CD4-positive, alpha-beta memory T cell (primary cell): ENCODE results near the gene PPM1A. TPM values are rescaled to one million over a fixed set of nuclear protein-coding genes. Genes with fewer than 3 reads are reported as not detected.

Experiments
- CTCF ChIA-PET: fragments of 350-600 bp; sonication (Branson Sonifier 250); formaldehyde crosslinking; loops from one replicate; lab custom pipeline; 2021; ENCODE audit warnings: inconsistent platforms; ENCODE audit not compliant: partially characterized antibody; lab: Charles Lee
- POLR2A ChIA-PET: fragments of 350-600 bp; sonication (Branson Sonifier 250); formaldehyde crosslinking; loops from one replicate; lab custom pipeline; 2021; ENCODE audit not compliant: partially characterized antibody; lab: Charles Lee
- DNase-seq, 5 donors: peaks; one replicate each; pipeline versions ENCODE4 v3.0.0 to v3.0.0-alpha.2; 2020 to 2022; ENCODE audit warnings: mixed read lengths in 1 of 5
- H3K27ac ChIP-seq: one replicate; pipeline ENCODE4 v1.7.0; 2013; ENCODE audit warnings: low read depth, low read length
- H3K27me3 ChIP-seq: 2 replicates; pipeline ENCODE4 v1.7.0; 2013; ENCODE audit warnings: mild to moderate bottlenecking, low read length, moderate library complexity; ENCODE audit not compliant: insufficient read depth
- H3K36me3 ChIP-seq: 2 replicates; pipeline ENCODE4 v1.7.0; 2013; ENCODE audit warnings: mild to moderate bottlenecking, low read length, moderate library complexity; ENCODE audit not compliant: insufficient read depth
- H3K4me1 ChIP-seq: 2 replicates; pipeline ENCODE4 v1.7.0; 2013; ENCODE audit warnings: mild to moderate bottlenecking, low read length, moderate library complexity; ENCODE audit not compliant: insufficient read depth
- H3K4me3 ChIP-seq, 2 donors: one replicate each; pipeline ENCODE4 v1.7.0; 2013; ENCODE audit warnings: low read length in 2 of 2, mild to moderate bottlenecking in 1 of 2
- H3K9me3 ChIP-seq, 2 donors: one replicate each; pipeline ENCODE4 v1.7.0; 2013; ENCODE audit warnings: low read length in 2 of 2, control low read depth in 1 of 2; ENCODE audit not compliant: control insufficient read depth in 1 of 2
- H3K27ac Mint-ChIP-seq, 7 donors: one replicate each; pipeline ENCODE4 v1.8.0; 2020 to 2021; ENCODE audit warnings: mixed read lengths in 7 of 7, mild to moderate bottlenecking in 6 of 7, inconsistent platforms in 3 of 7, moderate library complexity in 3 of 7
- H3K27me3 Mint-ChIP-seq, 2 donors: one replicate each; pipeline ENCODE4 v1.8.0; 2020 to 2021; ENCODE audit warnings: mixed read lengths in 2 of 2
- H3K36me3 Mint-ChIP-seq, 2 donors: one replicate each; pipeline ENCODE4 v1.8.0; 2020 to 2021; ENCODE audit warnings: mixed read lengths in 2 of 2, inconsistent platforms in 1 of 2, mild to moderate bottlenecking in 1 of 2
- H3K4me1 Mint-ChIP-seq, 4 donors: one replicate each; pipeline ENCODE4 v1.8.0; 2020 to 2021; ENCODE audit warnings: mixed read lengths in 4 of 4, mild to moderate bottlenecking in 1 of 4
- H3K4me3 Mint-ChIP-seq, 8 donors: one replicate each; pipeline ENCODE4 v1.8.0; 2020 to 2021; ENCODE audit warnings: mixed read lengths in 8 of 8, mild to moderate bottlenecking in 7 of 8, moderate library complexity in 6 of 8, inconsistent platforms in 3 of 8
- H3K9me3 Mint-ChIP-seq, 8 donors: one replicate each; pipeline ENCODE4 v1.8.0; 2020 to 2021; ENCODE audit warnings: mixed read lengths in 8 of 8, mild to moderate bottlenecking in 5 of 8, inconsistent platforms in 3 of 8, moderate library complexity in 1 of 8
- intact Hi-C: fragments of 100-400 bp; cut with micrococcal nuclease; formaldehyde crosslinking; loops from one replicate; pipeline ENCODE4 v1.15.1; 2023
- polyA plus RNA-seq, 2 donors: library from polyadenylated mRNA; unstranded; fragments of 300-500 nt; fragmentation: Illumina TruSeq; gene quantifications; one replicate each; pipeline ENCODE4 v1.2.3, GENCODE V29; 2021
- total RNA-seq, 2 experiments: library from RNA; stranded (reverse); gene quantifications; one replicate each; pipeline ENCODE4 v1.2.3, GENCODE V29; 2021

The PPM1A gene
- total and polyA plus RNA-seq, 4 experiments from 2014 or later: 14.8 to 48.5 (median 33.6) TPM

GRCh38 chr14:60249321-60250256, 568 bp downstream of the PPM1A start:
- H3K27ac Mint-ChIP-seq: peak overlapping the region; percentile 73 to 100 (median 99)
- peak overlapping the region; percentile 64 for H3K27ac ChIP-seq
- peaks cover 0 to 16% of the 10 kb centered on the region in 2 donors for H3K36me3 Mint-ChIP-seq
- peak in 4 of 5 donors; percentile 25 to 76 (median 54) for DNase-seq
- H3K4me1 Mint-ChIP-seq: peaks cover 37 to 63% (median 48%) of the 10 kb centered on the region in 4 donors
- H3K4me3 Mint-ChIP-seq: peak overlapping the region; percentile 87 to 97 (median 92)
- H3K4me1 ChIP-seq: peaks cover 62% of the 10 kb centered on the region
- peak overlapping the region; percentile 37 to 59 for H3K4me3 ChIP-seq
- H3K27me3 Mint-ChIP-seq: peaks cover 0 to 1% of the 10 kb centered on the region in 2 donors
- intact Hi-C loops: loop anchor here (1.0 to 5.0 kb wide), 10 partner anchors 17 to 1823 kb away; partner anchors contain the start of genes JKAMP, KIAA0586, L3HYPDH and SLC38A6
- POLR2A ChIA-PET: interaction anchor here (0.7 to 3.1 kb wide), 32 partner anchors 7 to 1951 kb away, joined by 3 to 101 read pairs (median 7); partner anchors contain the start of genes ARID4A, DAAM1, DHRS7 and HIF1A
- no peaks in the 10 kb centered on the region for H3K36me3 ChIP-seq
- H3K27me3 ChIP-seq: no peaks in the 10 kb centered on the region
- no peaks in the 10 kb centered on the region for H3K9me3 ChIP-seq
- CTCF ChIA-PET: interaction anchor here (0.7 to 2.4 kb wide), 14 partner anchors 11 to 190 kb away, joined by 3 to 18 read pairs (median 3); partner anchors contain the start of gene DHRS7
- H3K9me3 Mint-ChIP-seq: peaks cover 0 to 7% (median 0%) of the 10 kb centered on the region in 8 donors

- intact Hi-C loops: loop anchor here (1.0 to 5.0 kb wide), 3 partner anchors 16 to 81 kb away; no protein-coding TSS in a partner anchor
- H3K27me3 Mint-ChIP-seq: peaks cover 0 to 1% of the 10 kb centered on the region in 2 donors
- no peaks in the 10 kb centered on the region for H3K9me3 ChIP-seq
- no peaks in the 10 kb centered on the region for H3K27me3 ChIP-seq
- ChIA-PET POLR2A (interaction anchor here (1.0 to 1.3 kb wide), 3 partner anchors 16 to 158 kb away, joined by 3 to 5 read pairs (median 3); partner anchors contain the start of gene DHRS7), CTCF (interaction anchor here (0.7 to 1.1 kb wide), 3 partner anchors 10 to 82 kb away, joined by 3 read pairs; no protein-coding TSS in a partner anchor)
- peak in 3 of 5 donors; percentile 8 to 36 (median 26) for DNase-seq
- H3K36me3 ChIP-seq: no peaks in the 10 kb centered on the region
- peak overlapping the region; percentile 81 to 92 (median 88) for H3K4me3 Mint-ChIP-seq
- H3K4me1 ChIP-seq: peaks cover 67% of the 10 kb centered on the region
- peak overlapping the region; percentile 37 to 59 for H3K4me3 ChIP-seq
- peak overlapping the region; percentile 64 for H3K27ac ChIP-seq
- H3K9me3 Mint-ChIP-seq: peaks cover 0 to 7% (median 0%) of the 10 kb centered on the region in 8 donors
- peak overlapping the region; percentile 73 to 93 (median 83) for H3K27ac Mint-ChIP-seq
- peaks cover 40 to 69% (median 53%) of the 10 kb centered on the region in 4 donors for H3K4me1 Mint-ChIP-seq
- H3K36me3 Mint-ChIP-seq: peaks cover 0 to 16% of the 10 kb centered on the region in 2 donors
Observed at GRCh38 chr14:60250257-60251035, 1.4 kb downstream of the PPM1A start.

GRCh38 chr14:60251877-60252276, 2.9 kb downstream of the PPM1A start:
- Histone ChIP-seq H3K4me1 (peaks cover 70% of the 10 kb centered on the region), H3K27ac (no peak overlapping the region), H3K9me3 (no peaks in the 10 kb centered on the region), H3K4me3 (no peak overlapping the region), H3K36me3 (no peaks in the 10 kb centered on the region), H3K27me3 (no peaks in the 10 kb centered on the region)
- Mint-ChIP-seq H3K4me1 (peaks cover 49 to 79% (median 64%) of the 10 kb centered on the region in 4 donors), H3K4me3 (peak overlapping the region; percentile 13 to 92 (median 88)), H3K27me3 (peaks cover 0 to 1% of the 10 kb centered on the region in 2 donors), H3K27ac (peak overlapping the region in 6 of 7 donors; percentile 7 to 77 (median 52)), H3K36me3 (peaks cover 0 to 17% of the 10 kb centered on the region in 2 donors), H3K9me3 (peaks cover 0 to 7% (median 0%) of the 10 kb centered on the region in 8 donors)
- ChIA-PET CTCF (interaction anchor here (0.6 to 0.9 kb wide), 2 partner anchors 15 to 98 kb away, joined by 3 read pairs; no protein-coding TSS in a partner anchor), POLR2A (interaction anchor here (0.6 to 0.7 kb wide), 2 partner anchors 14 to 313 kb away, joined by 3 read pairs; no protein-coding TSS in a partner anchor)
- intact Hi-C loops: loop anchor here (5.0 kb wide), 1 partner anchor 35 kb away; no protein-coding TSS in a partner anchor
- DNase-seq: no peak

GRCh38 chr14:60252630-60253029, 3.6 kb downstream of the PPM1A start:
- H3K4me1 Mint-ChIP-seq: peaks cover 47 to 75% (median 59%) of the 10 kb centered on the region in 4 donors
- H3K4me3 Mint-ChIP-seq: peak overlapping the region in 1 of 8 donors; percentile 3
- Histone ChIP-seq H3K27me3 (no peaks in the 10 kb centered on the region), H3K27ac (no peak overlapping the region), H3K9me3 (no peaks in the 10 kb centered on the region), H3K36me3 (no peaks in the 10 kb centered on the region), H3K4me1 (peaks cover 62% of the 10 kb centered on the region), H3K4me3 (no peak overlapping the region)
- POLR2A ChIA-PET: no interaction called here
- CTCF ChIA-PET: interaction anchor here (0.9 to 1.6 kb wide), 2 partner anchors 13 to 14 kb away, joined by 3 to 11 read pairs; no protein-coding TSS in a partner anchor
- H3K36me3 Mint-ChIP-seq: peaks cover 0 to 17% of the 10 kb centered on the region in 2 donors
- no peak overlapping the region for H3K27ac Mint-ChIP-seq
- H3K9me3 Mint-ChIP-seq: peaks cover 0 to 7% (median 0%) of the 10 kb centered on the region in 8 donors
- no peak for DNase-seq
- H3K27me3 Mint-ChIP-seq: peaks cover 0 to 1% of the 10 kb centered on the region in 2 donors
- intact Hi-C loops: loop anchor here (5.0 kb wide), 1 partner anchor 35 kb away; no protein-coding TSS in a partner anchor

GRCh38 chr14:60253649-60254048, 4.6 kb downstream of the PPM1A start:
- Histone ChIP-seq H3K4me1 (peaks cover 53% of the 10 kb centered on the region), H3K27me3 (no peaks in the 10 kb centered on the region), H3K4me3 (no peak overlapping the region), H3K27ac (no peak overlapping the region), H3K36me3 (no peaks in the 10 kb centered on the region), H3K9me3 (no peaks in the 10 kb centered on the region)
- no peak overlapping the region for H3K4me3 Mint-ChIP-seq
- intact Hi-C loops: loop anchor here (5.0 kb wide), 1 partner anchor 34 kb away; no protein-coding TSS in a partner anchor
- no peaks in the 10 kb centered on the region for H3K9me3 Mint-ChIP-seq
- POLR2A ChIA-PET: no interaction called here
- DNase-seq: no peak
- CTCF ChIA-PET: interaction anchor here (0.9 to 1.7 kb wide), 3 partner anchors 12 to 78 kb away, joined by 3 to 11 read pairs (median 7); no protein-coding TSS in a partner anchor
- no peaks in the 10 kb centered on the region for H3K27me3 Mint-ChIP-seq
- H3K36me3 Mint-ChIP-seq: peaks cover 0 to 13% of the 10 kb centered on the region in 2 donors
- H3K27ac Mint-ChIP-seq: no peak overlapping the region
- peaks cover 48 to 71% (median 61%) of the 10 kb centered on the region in 4 donors for H3K4me1 Mint-ChIP-seq

GRCh38 chr14:60254176-60254575, 5.2 kb downstream of the PPM1A start:
- Histone ChIP-seq H3K9me3 (no peaks in the 10 kb centered on the region), H3K27ac (no peak overlapping the region), H3K4me3 (no peak overlapping the region), H3K36me3 (no peaks in the 10 kb centered on the region), H3K27me3 (no peaks in the 10 kb centered on the region), H3K4me1 (peaks cover 53% of the 10 kb centered on the region)
- peak overlapping the region in 2 of 8 donors; percentile 4 to 5 for H3K4me3 Mint-ChIP-seq
- intact Hi-C loops: loop anchor here (5.0 kb wide), 1 partner anchor 33 kb away; no protein-coding TSS in a partner anchor
- ChIA-PET CTCF (interaction anchor here (1.6 to 4.4 kb wide), 3 partner anchors 12 to 77 kb away, joined by 7 to 20 read pairs (median 11); no protein-coding TSS in a partner anchor), POLR2A (no interaction called here)
- DNase-seq: no peak
- peaks cover 52 to 76% (median 63%) of the 10 kb centered on the region in 4 donors for H3K4me1 Mint-ChIP-seq
- H3K27ac Mint-ChIP-seq: no peak overlapping the region
- H3K27me3 Mint-ChIP-seq: no peaks in the 10 kb centered on the region
- no peaks in the 10 kb centered on the region for H3K9me3 Mint-ChIP-seq
- peaks cover 0 to 11% of the 10 kb centered on the region in 2 donors for H3K36me3 Mint-ChIP-seq
